Gastrocnemius medialis (tissue), 4 donors: Measurements from ENCODE around the gene LENEP. TPM values are rescaled to one million over a fixed set of nuclear protein-coding genes. Genes with fewer than 3 reads are reported as not detected.

Source experiments
- ATAC-seq, 2 donors: fragments of 150-250 bp; one replicate each; pipeline ENCODE4 v1.9.1; 2016
- DNase-seq, 2 donors: peaks; one replicate each; pipeline ENCODE4 v3.0.0-alpha.2; 2019
- H3K27ac ChIP-seq, 4 donors: fragments of 200-600 bp; sonication (generic); 1 replicate in 1 of 4; 2 replicates in 3 of 4; pipeline ENCODE4 v1.5.1; 2016 to 2018; ENCODE audit warnings: mild to moderate bottlenecking in 2 of 4, moderate library complexity in 1 of 4
- H3K27me3 ChIP-seq, 3 donors: fragments of 200-600 bp; sonication (generic) in 2 of 3; 1 replicate in 1 of 3; 2 replicates in 2 of 3; pipeline versions ENCODE4 v1.5.1 to v1.6.0; 2016 to 2019; ENCODE audit warnings: mild to moderate bottlenecking in 1 of 3, moderate library complexity in 1 of 3
- H3K36me3 ChIP-seq, 2 donors: fragments of 200-600 bp; sonication (generic) in 1 of 2; one replicate each; pipeline ENCODE4 v1.5.1; 2017 to 2018
- H3K4me1 ChIP-seq, 2 donors: fragments of 200-600 bp; sonication (generic) in 1 of 2; one replicate each; pipeline ENCODE4 v1.5.1; 2016 to 2017; ENCODE audit warnings: mild to moderate bottlenecking in 2 of 2
- H3K4me3 ChIP-seq, 4 donors: fragments of 200-600 bp; sonication (generic) in 3 of 4; 1 replicate in 1 of 4; 2 replicates in 3 of 4; pipeline ENCODE4 v1.5.1; 2016 to 2019; ENCODE audit warnings: mild to moderate bottlenecking in 2 of 4
- H3K9me3 ChIP-seq, 3 donors: fragments of 200-600 bp; sonication (generic) in 2 of 3; 1 replicate in 1 of 3; 2 replicates in 2 of 3; pipeline ENCODE4 v1.5.1; 2016 to 2019
- POLR2A ChIP-seq, 2 donors: fragments of 450-650 bp; IDR thresholded peaks; one replicate each; pipeline ENCODE4 v1.6.1; 2017; ENCODE audit warnings: antibody characterized with exemption in 2 of 2, mild to moderate bottlenecking in 2 of 2, moderate library complexity in 2 of 2
- in situ Hi-C, 4 donors: fragments of 200-750 bp; cut with MboI; loops; one replicate each; pipeline versions ENCODE4 v1.15.0 to v1.8.0; 2017; ENCODE audit warnings: low sequenced_read_pairs in 4 of 4
- intact Hi-C: fragments of 100-400 bp; cut with DNase I; formaldehyde crosslinking; loops from one replicate; pipeline ENCODE4 v1.15.1; 2023; ENCODE audit warnings: low total_unique reads
- total RNA-seq, 4 donors: library from RNA; depleted of rRNA; stranded (reverse); fragments of >200 nt; gene quantifications; one replicate each; pipeline versions ENCODE4 v1.1.0 to v1.2.3, GENCODE V29; 2016
- TF ChIP-seq, protein P1 (sequence below), 5 experiments: fragments of 450-650 bp in 3 of 5; fragments of 200-600 bp in 2 of 5; sonication (generic) in 2 of 5; IDR thresholded peaks in 4 of 5; conservative IDR thresholded peaks in 1 of 5; 1 replicate in 4 of 5; 2 replicates in 1 of 5; pipeline ENCODE4 v1.5.1; 2016 to 2019; ENCODE audit warnings: antibody characterized with exemption in 5 of 5, mild to moderate bottlenecking in 3 of 5, moderate library complexity in 3 of 5

The LENEP gene
- total RNA-seq, 4 donors from 2014 or later = not detected

- ATAC-seq = no peak
- TF ChIP-seq, protein P1, sequence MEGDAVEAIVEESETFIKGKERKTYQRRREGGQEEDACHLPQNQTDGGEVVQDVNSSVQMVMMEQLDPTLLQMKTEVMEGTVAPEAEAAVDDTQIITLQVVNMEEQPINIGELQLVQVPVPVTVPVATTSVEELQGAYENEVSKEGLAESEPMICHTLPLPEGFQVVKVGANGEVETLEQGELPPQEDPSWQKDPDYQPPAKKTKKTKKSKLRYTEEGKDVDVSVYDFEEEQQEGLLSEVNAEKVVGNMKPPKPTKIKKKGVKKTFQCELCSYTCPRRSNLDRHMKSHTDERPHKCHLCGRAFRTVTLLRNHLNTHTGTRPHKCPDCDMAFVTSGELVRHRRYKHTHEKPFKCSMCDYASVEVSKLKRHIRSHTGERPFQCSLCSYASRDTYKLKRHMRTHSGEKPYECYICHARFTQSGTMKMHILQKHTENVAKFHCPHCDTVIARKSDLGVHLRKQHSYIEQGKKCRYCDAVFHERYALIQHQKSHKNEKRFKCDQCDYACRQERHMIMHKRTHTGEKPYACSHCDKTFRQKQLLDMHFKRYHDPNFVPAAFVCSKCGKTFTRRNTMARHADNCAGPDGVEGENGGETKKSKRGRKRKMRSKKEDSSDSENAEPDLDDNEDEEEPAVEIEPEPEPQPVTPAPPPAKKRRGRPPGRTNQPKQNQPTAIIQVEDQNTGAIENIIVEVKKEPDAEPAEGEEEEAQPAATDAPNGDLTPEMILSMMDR (IDR thresholded peaks at IDR 0.05 in 4 of 5, conservative IDR thresholded peaks at IDR 0.05 in 1 of 5) = no peak
- no peak for TF ChIP-seq POLR2A (IDR thresholded peaks at IDR 0.05)
- Histone ChIP-seq H3K4me1 (peaks cover 2 to 9% of the 10 kb centered on the region in 2 donors), H3K9me3 (no peaks in the 10 kb centered on the region), H3K27ac (peak overlapping the region in 3 of 4 donors; percentile 3 to 68 (median 35)), H3K4me3 (no peak overlapping the region), H3K27me3 (no peaks in the 10 kb centered on the region), H3K36me3 (peaks cover 0 to 45% of the 10 kb centered on the region in 2 donors)
- no peak for DNase-seq
- in situ Hi-C loops = no loop called here
- intact Hi-C loops = no loop called here
Observed at GRCh38 chr1:154945962-154946850, 47.2 kb upstream of the LENEP start.

DNA sequence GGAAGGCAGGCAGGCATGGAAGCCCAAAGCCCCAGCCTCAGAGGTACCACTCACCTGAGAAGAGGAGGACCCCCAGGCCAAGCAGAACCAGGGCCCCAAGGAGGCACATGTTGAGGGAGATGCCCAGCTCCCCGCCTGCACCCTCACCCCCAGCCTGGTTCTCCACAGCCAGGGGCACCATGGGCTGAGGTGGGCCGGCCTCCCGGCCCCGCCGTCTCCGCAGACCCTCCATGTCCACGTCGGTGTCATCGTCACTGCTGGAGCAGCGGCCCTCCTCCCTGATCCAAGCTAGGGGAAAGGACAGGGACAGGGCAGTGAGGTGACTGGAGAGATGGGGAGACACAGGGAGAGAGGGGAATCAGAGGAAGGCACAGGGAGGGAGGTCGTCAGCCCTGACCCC lies 45.3 kb upstream of the LENEP start:
- no peak for ATAC-seq
- in situ Hi-C loops (no loop called here), intact Hi-C loops (no loop called here)
- Histone ChIP-seq H3K9me3 (no peaks in the 10 kb centered on the region), H3K4me1 (peaks cover 16 to 21% of the 10 kb centered on the region in 2 donors), H3K27ac (no peak overlapping the region), H3K36me3 (peaks cover 0 to 49% of the 10 kb centered on the region in 2 donors), H3K4me3 (no peak overlapping the region), H3K27me3 (no peaks in the 10 kb centered on the region)
- TF ChIP-seq, protein P1 (IDR thresholded peaks at IDR 0.05 in 4 of 5, conservative IDR thresholded peaks at IDR 0.05 in 1 of 5) = no peak
- TF ChIP-seq POLR2A (IDR thresholded peaks at IDR 0.05) = no peak
- no peak for DNase-seq

- DNase-seq (no peak), ATAC-seq (no peak)
- Histone ChIP-seq H3K9me3 (no peaks in the 10 kb centered on the region), H3K27me3 (no peaks in the 10 kb centered on the region), H3K36me3 (peaks cover 0 to 31% of the 10 kb centered on the region in 2 donors), H3K27ac (peak overlapping the region in 2 of 4 donors; percentile 27 to 93), H3K4me3 (no peak overlapping the region), H3K4me1 (peaks cover 47% of the 10 kb centered on the region in 2 donors)
- intact Hi-C loops = no loop called here
- in situ Hi-C loops = loop anchor here in 1 of 4 donors (25.0 kb wide), 1 partner anchor 110 kb away; the partner anchor contains the start of genes ADAM15 and EFNA4
- TF ChIP-seq, protein P1 (IDR thresholded peaks at IDR 0.05 in 4 of 5, conservative IDR thresholded peaks at IDR 0.05 in 1 of 5) = no peak
- no peak for TF ChIP-seq POLR2A (IDR thresholded peaks at IDR 0.05)
Observed at GRCh38 chr1:154951901-154952657, 41.3 kb upstream of the LENEP start.

- peaks cover 0 to 26% of the 10 kb centered on the region in 2 donors for H3K36me3 ChIP-seq
- H3K27me3 ChIP-seq = no peaks in the 10 kb centered on the region
- H3K4me1 ChIP-seq = peaks cover 53% of the 10 kb centered on the region in 2 donors
- no peaks in the 10 kb centered on the region for H3K9me3 ChIP-seq
- in situ Hi-C loops (loop anchor here in 1 of 4 donors (25.0 kb wide), 1 partner anchor 110 kb away; the partner anchor contains the start of genes ADAM15 and EFNA4), intact Hi-C loops (no loop called here)
- DNase-seq = no peak
- TF ChIP-seq, protein P1 (IDR thresholded peaks at IDR 0.05 in 4 of 5, conservative IDR thresholded peaks at IDR 0.05 in 1 of 5) = no peak
- no peak for TF ChIP-seq POLR2A (IDR thresholded peaks at IDR 0.05)
- H3K4me3 ChIP-seq = no peak overlapping the region
- ATAC-seq = no peak
- peak overlapping the region in 2 of 4 donors; percentile 32 to 93 for H3K27ac ChIP-seq
Observed at GRCh38 chr1:154952664-154953063, 40.7 kb upstream of the LENEP start.
